Mesendoderm (in vitro differentiated cells): ENCODE results near the gene COL5A2.
A peak's percentile ranks its signal among the peaks of the same experiment; 100 is the strongest.

ENCODE experiments used
- DNase-seq: peaks from one replicate; pipeline ENCODE4 v3.0.0; 2013
- H2AK5ac ChIP-seq: 2 replicates; pipeline ENCODE4 v1.6.1; 2013; ENCODE audit warnings: low read length, inconsistent platforms
- H2BK120ac ChIP-seq: 2 replicates; pipeline ENCODE4 v1.6.1; 2013; ENCODE audit warnings: low read depth, mild to moderate bottlenecking, low read length, moderate library complexity, mixed read lengths
- H2BK15ac ChIP-seq: replicated peaks from 2 replicates; pipeline ENCODE4 v1.6.1; 2013; ENCODE audit warnings: low read depth, mild to moderate bottlenecking, moderate library complexity
- H2BK5ac ChIP-seq: 2 replicates; pipeline ENCODE4 v1.6.1; 2013; ENCODE audit warnings: low read length, inconsistent platforms
- H3K18ac ChIP-seq: 2 replicates; pipeline ENCODE4 v1.6.1; 2013; ENCODE audit warnings: mild to moderate bottlenecking, low read length, mixed read lengths
- H3K23ac ChIP-seq: one replicate; pipeline ENCODE4 v1.6.1; 2013; ENCODE audit warnings: low read length
- H3K27ac ChIP-seq: 2 replicates; pipeline ENCODE4 v1.5.1; 2013; ENCODE audit warnings: low read depth, mild to moderate bottlenecking, inconsistent platforms, low read length, moderate library complexity
- H3K27me3 ChIP-seq: 2 replicates; pipeline ENCODE4 v1.6.1; 2013; ENCODE audit warnings: low read length, control low read depth, mild to moderate bottlenecking, inconsistent platforms; ENCODE audit not compliant: insufficient read depth, poor library complexity
- H3K36me3 ChIP-seq: 2 replicates; pipeline ENCODE4 v1.6.1; 2013; ENCODE audit warnings: low read length, inconsistent platforms; ENCODE audit not compliant: control insufficient read depth, insufficient read depth
- H3K4ac ChIP-seq: one replicate; pipeline ENCODE4 v1.6.1; 2013; ENCODE audit warnings: low read depth, mild to moderate bottlenecking, low read length, moderate library complexity
- H3K4me1 ChIP-seq: 2 replicates; pipeline ENCODE4 v1.6.1; 2013; ENCODE audit warnings: low read depth, low read length, inconsistent platforms; ENCODE audit not compliant: control insufficient read depth
- H3K4me2 ChIP-seq: 2 replicates; pipeline ENCODE4 v1.6.1; 2013; ENCODE audit warnings: low read length
- H3K4me3 ChIP-seq: 2 replicates; pipeline ENCODE4 v1.5.1; 2013; ENCODE audit warnings: mild to moderate bottlenecking, low read length
- H3K56ac ChIP-seq: one replicate; pipeline ENCODE4 v1.6.1; 2013; ENCODE audit warnings: low read length
- H3K79me1 ChIP-seq: 2 replicates; pipeline ENCODE4 v1.6.1; 2013; ENCODE audit warnings: low read length, inconsistent platforms
- H3K79me2 ChIP-seq: 2 replicates; pipeline ENCODE4 v1.6.1; 2013; ENCODE audit warnings: mild to moderate bottlenecking, low read length; ENCODE audit not compliant: control insufficient read depth, insufficient read depth
- H3K9ac ChIP-seq: 2 replicates; pipeline ENCODE4 v1.6.1; 2013; ENCODE audit warnings: low read length, inconsistent platforms
- H4K5ac ChIP-seq: one replicate; pipeline ENCODE4 v1.6.1; 2013; ENCODE audit warnings: low read length
- H4K8ac ChIP-seq: one replicate; pipeline ENCODE4 v1.6.1; 2013; ENCODE audit warnings: low read depth, mild to moderate bottlenecking, control low read depth, low read length, moderate library complexity
- WGBS: extraction: QIAGEN DNeasy Blood & Tissue Kit; methylation state at CpG from one replicate; pipeline ENCODE4 v1.1.7; 2013; ENCODE audit warnings: low lambda C conversion rate, missing lambda C conversion rate; ENCODE audit not compliant: insufficient coverage; ENCODE audit errors: extremely low coverage; 5-methylcytosine and 5-hydroxymethylcytosine counted together

The COL5A2 gene

DNA sequence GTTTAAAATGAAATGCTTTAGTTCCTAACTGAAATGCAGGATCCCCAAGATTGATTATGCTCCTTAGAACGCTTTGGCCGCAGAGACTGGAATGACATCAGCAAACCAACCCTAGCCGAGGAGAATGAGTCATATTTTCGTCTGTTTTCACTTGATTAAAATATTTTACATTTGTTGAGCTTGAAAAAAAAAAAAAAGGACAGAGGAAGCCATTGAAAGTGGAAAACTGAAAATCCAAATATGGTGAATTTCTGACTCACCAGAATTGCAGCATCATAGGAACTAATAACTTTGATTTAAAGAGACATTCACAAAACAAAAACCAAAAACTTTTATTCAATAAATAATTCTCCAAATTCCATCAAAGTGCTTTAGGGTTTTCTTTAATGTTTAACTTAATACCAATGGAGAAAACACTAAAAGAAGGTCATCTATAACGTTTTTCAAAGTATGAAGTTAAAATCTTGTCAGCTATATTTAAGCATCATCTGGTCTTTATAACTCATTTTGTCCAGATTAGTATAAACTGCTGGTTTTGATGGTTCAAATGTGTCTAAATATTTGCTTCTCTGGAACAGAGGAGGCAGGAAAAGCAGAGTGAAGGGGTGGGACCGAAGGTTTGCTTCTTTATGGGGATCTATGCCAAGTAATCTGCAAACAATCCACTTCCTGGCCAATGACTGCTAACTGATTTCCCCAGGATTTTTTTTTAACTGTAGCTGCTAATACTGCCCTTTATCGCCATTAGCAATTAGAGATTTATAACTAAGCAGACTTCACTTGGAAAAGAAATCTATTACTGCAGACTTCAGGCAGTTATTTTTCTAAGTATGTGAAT lies 30.9 kb upstream of the COL5A2 start:
- no peak overlapping the region for H3K23ac ChIP-seq
- peak overlapping the region; percentile 92 for H2BK15ac ChIP-seq
- no peak overlapping the region for H3K4me3 ChIP-seq
- H3K4me1 ChIP-seq = peaks cover 5% of the 10 kb centered on the region
- H4K5ac ChIP-seq = no peak overlapping the region
- H3K79me1 ChIP-seq = no peaks in the 10 kb centered on the region
- H4K8ac ChIP-seq = no peak overlapping the region
- no CpG with 5 or more reads among the region's 7 CpGs for WGBS
- peak overlapping the region; percentile 82 for H3K27ac ChIP-seq
- no peaks in the 10 kb centered on the region for H3K36me3 ChIP-seq
- H3K9ac ChIP-seq = no peak overlapping the region
- no peak overlapping the region for H2AK5ac ChIP-seq
- no peak overlapping the region for H2BK5ac ChIP-seq
- no peaks in the 10 kb centered on the region for H3K27me3 ChIP-seq
- no peak overlapping the region for H3K4ac ChIP-seq
- H2BK120ac ChIP-seq = no peak overlapping the region
- H3K18ac ChIP-seq = no peak overlapping the region
- peak overlapping the region; percentile 43 for H3K56ac ChIP-seq
- peak; percentile 80 for DNase-seq
- H3K79me2 ChIP-seq = no peaks in the 10 kb centered on the region
- H3K4me2 ChIP-seq = no peak overlapping the region

DNA sequence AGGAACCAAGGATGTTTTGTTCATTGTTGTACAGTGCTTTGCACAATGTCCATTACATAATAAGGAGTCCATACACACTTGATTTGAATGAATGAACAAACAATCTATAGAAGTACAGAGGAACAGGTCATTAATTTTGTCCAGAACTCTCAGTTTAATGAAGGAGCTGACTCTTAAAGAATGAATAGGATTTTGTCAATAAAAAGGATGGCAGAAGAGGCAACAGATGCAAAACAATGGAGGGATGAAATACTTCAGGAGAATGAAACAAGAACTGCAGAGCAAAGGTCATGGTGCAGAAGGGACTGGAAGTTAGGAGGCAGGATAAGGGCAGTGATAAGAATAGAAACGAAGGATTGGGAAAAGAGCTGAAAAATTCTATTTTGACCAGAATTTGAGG lies 28.7 kb upstream of the COL5A2 start:
- no peak overlapping the region for H3K4me2 ChIP-seq
- no peaks in the 10 kb centered on the region for H3K79me1 ChIP-seq
- H3K56ac ChIP-seq = no peak overlapping the region
- WGBS = no CpG with 5 or more reads among the region's 1 CpG
- H4K8ac ChIP-seq = peak overlapping the region; percentile 13
- peaks cover 5% of the 10 kb centered on the region for H3K4me1 ChIP-seq
- DNase-seq = no peak
- no peaks in the 10 kb centered on the region for H3K27me3 ChIP-seq
- H3K27ac ChIP-seq = no peak overlapping the region
- peak overlapping the region; percentile 16 for H3K4ac ChIP-seq
- H2BK120ac ChIP-seq = no peak overlapping the region
- H2BK5ac ChIP-seq = no peak overlapping the region
- H3K23ac ChIP-seq = no peak overlapping the region
- H3K9ac ChIP-seq = no peak overlapping the region
- no peak overlapping the region for H4K5ac ChIP-seq
- H3K79me2 ChIP-seq = no peaks in the 10 kb centered on the region
- no peak overlapping the region for H3K4me3 ChIP-seq
- no peak overlapping the region for H2AK5ac ChIP-seq
- H2BK15ac ChIP-seq = peak overlapping the region; percentile 88
- peak overlapping the region; percentile 77 for H3K18ac ChIP-seq
- H3K36me3 ChIP-seq = no peaks in the 10 kb centered on the region

DNA sequence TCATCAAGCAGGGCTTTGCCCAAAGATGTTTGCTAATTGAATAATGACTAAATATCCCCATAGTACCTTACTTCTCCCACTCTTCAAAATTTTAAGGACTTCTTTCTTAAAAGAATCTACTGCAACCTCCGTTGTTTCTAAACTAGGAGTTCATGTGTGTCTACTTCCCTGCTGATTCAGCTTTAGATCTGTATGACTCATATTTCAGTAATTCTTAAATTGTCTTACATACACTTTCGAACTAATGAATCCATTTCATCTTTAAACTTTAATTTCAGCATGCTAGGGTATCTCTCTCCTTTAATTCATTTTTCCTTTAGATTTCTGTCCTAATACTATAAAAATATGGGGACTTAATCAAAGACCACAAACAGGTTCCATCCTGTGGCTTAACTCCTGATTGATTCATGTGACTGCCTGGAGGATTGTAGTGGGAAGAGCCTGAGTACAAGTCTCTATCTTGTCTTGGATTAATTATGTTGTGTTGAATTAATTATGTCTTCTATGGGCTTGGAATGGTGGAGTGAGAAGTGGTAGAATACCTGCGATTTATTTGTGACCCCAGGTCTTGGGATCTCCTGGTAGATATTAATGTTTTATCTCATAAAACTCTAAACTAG lies 24.9 kb upstream of the COL5A2 start:
- Histone ChIP-seq H3K4me3 (no peak overlapping the region), H3K27me3 (no peaks in the 10 kb centered on the region), H3K36me3 (no peaks in the 10 kb centered on the region), H2BK120ac (no peak overlapping the region), H3K9ac (no peak overlapping the region), H3K23ac (no peak overlapping the region), H2BK15ac (peak overlapping the region; percentile 45), H2BK5ac (peak overlapping the region; percentile 20), H3K4me2 (no peak overlapping the region), H3K4me1 (peaks cover 5% of the 10 kb centered on the region), H3K79me2 (no peaks in the 10 kb centered on the region), H3K4ac (no peak overlapping the region), H4K5ac (no peak overlapping the region), H3K27ac (no peak overlapping the region), H3K56ac (no peak overlapping the region), H2AK5ac (no peak overlapping the region), H3K18ac (no peak overlapping the region), H3K79me1 (no peaks in the 10 kb centered on the region), H4K8ac (peak overlapping the region; percentile 65)
- no CpG with 5 or more reads among the region's 3 CpGs for WGBS
- no peak for DNase-seq

DNA sequence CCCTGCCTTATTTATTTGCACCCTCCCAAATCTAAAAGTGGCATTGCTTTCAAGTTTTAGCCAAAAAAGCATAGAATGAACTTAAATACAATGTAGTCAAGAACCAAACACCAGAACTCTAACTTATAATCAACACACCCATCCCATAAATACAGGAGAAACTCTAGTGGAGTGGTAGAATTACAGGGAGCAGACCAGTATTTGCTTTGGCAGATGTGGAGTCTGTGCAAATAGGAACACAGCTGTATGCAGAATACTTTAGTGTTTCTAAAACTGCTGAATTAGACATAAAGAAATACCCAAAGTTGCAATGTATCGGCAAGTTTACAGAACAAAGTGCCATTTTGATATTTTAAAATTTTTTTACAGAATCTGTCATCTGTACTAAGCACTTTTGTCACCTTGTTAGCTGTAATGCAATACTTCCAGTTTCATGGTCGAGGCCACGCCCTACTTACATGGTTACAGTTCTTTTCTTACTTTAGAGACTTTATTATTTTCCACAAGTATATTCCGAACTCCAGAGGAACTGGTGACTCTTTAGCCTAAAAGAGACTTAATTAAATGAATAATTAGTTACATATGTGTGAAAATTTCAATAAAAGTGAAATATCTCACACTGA lies 23.7 kb upstream of the COL5A2 start:
- Histone ChIP-seq H3K36me3 (no peaks in the 10 kb centered on the region), H3K9ac (no peak overlapping the region), H4K8ac (no peak overlapping the region), H3K4me1 (peaks cover 2% of the 10 kb centered on the region), H3K4me2 (no peak overlapping the region), H3K18ac (no peak overlapping the region), H3K56ac (no peak overlapping the region), H3K4me3 (no peak overlapping the region), H4K5ac (no peak overlapping the region), H2BK15ac (peak overlapping the region; percentile 74), H2AK5ac (no peak overlapping the region), H3K23ac (no peak overlapping the region), H3K27me3 (no peaks in the 10 kb centered on the region), H3K79me2 (no peaks in the 10 kb centered on the region), H3K79me1 (no peaks in the 10 kb centered on the region), H3K27ac (no peak overlapping the region), H2BK5ac (no peak overlapping the region), H3K4ac (no peak overlapping the region), H2BK120ac (no peak overlapping the region)
- WGBS = no CpG with 5 or more reads among the region's 4 CpGs
- DNase-seq = no peak

DNA sequence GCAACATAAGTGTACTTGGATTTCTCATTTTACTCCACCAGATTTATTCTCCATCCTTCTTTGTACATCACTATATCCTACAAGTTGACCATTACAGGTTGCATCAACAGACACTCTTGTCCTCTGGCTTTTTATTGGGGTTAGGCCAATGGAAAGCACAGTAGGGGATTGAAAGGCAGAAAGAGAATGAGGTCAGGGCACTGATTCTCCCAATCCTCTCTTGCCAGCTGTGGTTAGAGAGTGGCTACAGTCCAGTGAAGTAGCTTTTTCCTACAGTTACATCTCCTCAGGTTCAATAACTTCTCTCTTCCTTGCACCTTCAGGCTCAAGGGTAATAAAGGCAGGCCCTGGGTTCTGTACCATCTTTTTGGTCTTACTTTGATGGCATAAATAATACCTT lies 20.2 kb upstream of the COL5A2 start:
- Histone ChIP-seq H3K18ac (peak overlapping the region; percentile 20), H2AK5ac (no peak overlapping the region), H4K8ac (no peak overlapping the region), H2BK5ac (no peak overlapping the region), H4K5ac (no peak overlapping the region), H3K4me1 (no peaks in the 10 kb centered on the region), H2BK15ac (peak overlapping the region; percentile 87), H3K27ac (no peak overlapping the region), H3K79me2 (no peaks in the 10 kb centered on the region), H3K79me1 (no peaks in the 10 kb centered on the region), H3K4me3 (no peak overlapping the region), H3K4me2 (no peak overlapping the region), H3K4ac (no peak overlapping the region), H3K23ac (no peak overlapping the region), H3K27me3 (no peaks in the 10 kb centered on the region), H3K9ac (no peak overlapping the region), H3K36me3 (no peaks in the 10 kb centered on the region), H3K56ac (no peak overlapping the region), H2BK120ac (no peak overlapping the region)
- no peak for DNase-seq
